Endothelial cell of umbilical vein (primary cell): ENCODE results near the gene FNDC1. TPM values are rescaled to one million over a fixed set of nuclear protein-coding genes. Genes with fewer than 3 reads are reported as not detected.

Source experiments
- BruUV-seq: library from RNA; stranded (reverse); fragments of 400-500 nt; replicated peaks from 2 replicates; lab custom pipeline; 2021; lab: Mats Ljungman, UMichigan
- CTCF ChIA-PET: fragments of 300-600, 350-600 bp; sonication (Branson Sonifier 250); formaldehyde crosslinking; loops from one replicate; lab custom pipeline; 2021; ENCODE audit warnings: antibody characterized with exemption, inconsistent platforms; lab: Charles Lee
- POLR2A ChIA-PET: fragments of 300-600, 350-600 bp; sonication (Branson Sonifier 250); formaldehyde crosslinking; loops from one replicate; lab custom pipeline; 2021; ENCODE audit warnings: antibody characterized with exemption, inconsistent platforms; lab: Charles Lee
- DNase-seq: peaks from one replicate; pipeline ENCODE4 v3.0.0-alpha.2; 2011; ENCODE audit warnings: low read depth, low spot score
- FAIRE-seq: peaks from 2 replicates; lab custom pipeline; 2011; peaks lifted over from hg19 to GRCh38; lab: Jason Lieb, UNC
- H2AFZ ChIP-seq: 2 replicates; pipeline ENCODE4 v1.6.0; 2012; ENCODE audit warnings: low read depth, low read length, control low read depth, inconsistent platforms
- H3K27ac ChIP-seq: 2 replicates; pipeline ENCODE4 v1.5.1; 2011; ENCODE audit warnings: low read depth, mild to moderate bottlenecking, control low read depth, low read length, moderate library complexity; ENCODE audit not compliant: insufficient read depth
- H3K27me3 ChIP-seq, 2 experiments: 2 replicates each; pipeline versions ENCODE4 v1.6.0 to v1.6.1; 2011; ENCODE audit warnings: low read length in 2 of 2, mixed read lengths in 1 of 2; ENCODE audit not compliant: control insufficient read depth in 2 of 2, insufficient read depth in 2 of 2
- H3K36me3 ChIP-seq, 2 experiments: 2 replicates in 1 of 2; 3 replicates in 1 of 2; pipeline ENCODE4 v1.5.1; 2011; ENCODE audit warnings: low read length in 2 of 2, mild to moderate bottlenecking in 1 of 2, moderate library complexity in 1 of 2; ENCODE audit not compliant: control insufficient read depth in 2 of 2, insufficient read depth in 2 of 2; ENCODE audit errors: extremely low read depth in 1 of 2
- H3K4me1 ChIP-seq: 3 replicates; pipeline ENCODE4 v1.5.1; 2011; ENCODE audit warnings: mild to moderate bottlenecking, low read length; ENCODE audit not compliant: control insufficient read depth, insufficient read depth; ENCODE audit errors: extremely low read depth
- H3K4me2 ChIP-seq: 2 replicates; pipeline ENCODE4 v1.6.1; 2011; ENCODE audit warnings: low read length, control low read depth, mixed read lengths; ENCODE audit not compliant: insufficient read depth
- H3K4me3 ChIP-seq, 3 experiments: fragments of 200-600 bp in 1 of 3; sonication (generic), shearing (Covaris generic) in 1 of 3; replicated peaks in 1 of 3; 2 replicates each; pipeline ENCODE4 v1.5.1; 2011 to 2016; ENCODE audit warnings: control low read depth in 3 of 3, low read length in 3 of 3, mild to moderate bottlenecking in 2 of 3, inconsistent platforms in 1 of 3, low read depth in 1 of 3, moderate library complexity in 1 of 3; ENCODE audit not compliant: insufficient read depth in 1 of 3
- H3K79me2 ChIP-seq: 2 replicates; pipeline ENCODE4 v1.6.0; 2012; ENCODE audit warnings: low read length, inconsistent platforms; ENCODE audit not compliant: control insufficient read depth, insufficient read depth
- H3K9ac ChIP-seq: replicated peaks from 2 replicates; pipeline ENCODE3; 2011; ENCODE audit warnings: low read length, control low read depth; ENCODE audit not compliant: insufficient read depth; ENCODE audit errors: extremely low read depth
- H3K9me1 ChIP-seq: replicated peaks from 3 replicates; pipeline ENCODE4 v1.6.0; 2011; ENCODE audit warnings: mild to moderate bottlenecking, low read length; ENCODE audit not compliant: control insufficient read depth, insufficient read depth; ENCODE audit errors: extremely low read depth
- H3K9me3 ChIP-seq: replicated peaks from 2 replicates; pipeline ENCODE4 v1.5.1; 2012; ENCODE audit warnings: low read length, inconsistent platforms; ENCODE audit not compliant: control insufficient read depth, insufficient read depth
- H4K20me1 ChIP-seq: replicated peaks from 2 replicates; pipeline ENCODE3; 2011; ENCODE audit warnings: mild to moderate bottlenecking, low read length; ENCODE audit not compliant: control insufficient read depth, insufficient read depth; ENCODE audit errors: extremely low read depth
- CTCF ChIP-seq, 2 donors: IDR thresholded peaks; 1 replicate in 1 of 2; 2 replicates in 1 of 2; pipeline ENCODE4 v1.5.1; 2011; ENCODE audit warnings: low read length in 2 of 2, mild to moderate bottlenecking in 2 of 2, moderate library complexity in 2 of 2, control low read depth in 1 of 2, inconsistent platforms in 1 of 2, low read depth in 1 of 2; ENCODE audit not compliant: insufficient read depth in 1 of 2; ENCODE audit errors: extremely low read depth in 1 of 2
- EZH2 ChIP-seq: IDR thresholded peaks from 2 replicates; pipeline ENCODE4 v1.6.1; 2012; ENCODE audit warnings: borderline replicate concordance, low read depth, mild to moderate bottlenecking, moderate library complexity, low read length, inconsistent platforms; ENCODE audit not compliant: severe bottlenecking
- FOS ChIP-seq: IDR thresholded peaks from 2 replicates; pipeline ENCODE4 v1.6.1; 2011; ENCODE audit warnings: mild to moderate bottlenecking, low read length, moderate library complexity, borderline replicate concordance; ENCODE audit not compliant: insufficient read depth
- GATA2 ChIP-seq: IDR thresholded peaks from 2 replicates; pipeline ENCODE4 v1.7.0; 2011; ENCODE audit warnings: low read depth, mild to moderate bottlenecking, moderate library complexity, mixed read lengths, low read length; ENCODE audit not compliant: insufficient read length, insufficient read depth
- JUN ChIP-seq: IDR thresholded peaks from 2 replicates; pipeline ENCODE4 v1.6.1; 2011; ENCODE audit warnings: borderline replicate concordance, low read depth; ENCODE audit not compliant: insufficient read length, insufficient read depth
- MAX ChIP-seq: IDR thresholded peaks from 2 replicates; pipeline ENCODE4 v1.6.1; 2011; ENCODE audit not compliant: insufficient read depth, insufficient read length
- MYC ChIP-seq: IDR thresholded peaks from one replicate; pipeline ENCODE4 v1.6.1; 2011; ENCODE audit warnings: mild to moderate bottlenecking, low read depth, low read length
- POLR2A ChIP-seq: IDR thresholded peaks from 2 replicates; pipeline ENCODE4 v1.6.1; 2012; ENCODE audit warnings: low read depth, mild to moderate bottlenecking, control low read depth, low read length
- POLR2AphosphoS5 ChIP-seq: IDR thresholded peaks from 2 replicates; pipeline ENCODE4 v1.6.1; 2012; ENCODE audit warnings: low read depth, mild to moderate bottlenecking, control low read depth, low read length, moderate library complexity; ENCODE audit not compliant: insufficient read depth
- dilution Hi-C: fragments of 300-500 bp; cut with MboI; formaldehyde crosslinking; loops from one replicate; pipeline ENCODE4 v1.15.0; 2019; ENCODE audit warnings: low sequenced_read_pairs; ENCODE audit not compliant: extremely low pct_ligation_motif_present
- intact Hi-C: fragments of 100-400 bp; cut with micrococcal nuclease; formaldehyde crosslinking; loops from one replicate; pipeline ENCODE4 v1.10.0; 2022
- polyA plus RNA-seq, 4 experiments: library from polyadenylated mRNA; depleted of rRNA in 3 of 4; stranded (reverse) in 3 of 4; unstranded in 1 of 4; fragments of >200 nt; gene quantifications; 2 replicates each; pipeline versions ENCODE4 v1.2.1 to v1.2.3, GENCODE V29; 2011 to 2012; ENCODE audit warnings: missing spikeins in 1 of 4
- total RNA-seq: library from RNA; stranded (reverse); gene quantifications from 2 replicates; pipeline ENCODE4 v1.2.3, GENCODE V29; 2021

The FNDC1 gene
- total and polyA plus RNA-seq, 2 donors (not counting 3 experiments of a cell fraction or from before 2014, with no cell fraction given) = 0.04 TPM; not detected in 1

- FAIRE-seq (no peak), DNase-seq (no peak)
- Histone ChIP-seq H3K4me1 (no peaks in the 10 kb centered on the region), H3K9ac (no peak overlapping the region), H3K79me2 (no peaks in the 10 kb centered on the region), H3K9me1 (no peaks in the 10 kb centered on the region), H3K27me3 (no peaks in the 10 kb centered on the region), H2AFZ (no peak overlapping the region), H3K27ac (no peak overlapping the region), H4K20me1 (no peaks in the 10 kb centered on the region), H3K4me3 (no peak overlapping the region), H3K9me3 (no peaks in the 10 kb centered on the region), H3K4me2 (no peak overlapping the region), H3K36me3 (no peaks in the 10 kb centered on the region)
- dilution Hi-C loops (no loop called here), intact Hi-C loops (no loop called here)
- POLR2A ChIA-PET = no interaction called here
- no TSS peak for BruUV-seq
- TF ChIP-seq POLR2AphosphoS5 (no peak), JUN (no peak), MYC (no peak), MAX (no peak), GATA2 (no peak), POLR2A (no peak), FOS (no peak), CTCF (IDR thresholded peaks at IDR 0.05; ENCODE audit: extremely low read depth in 1 of 2, insufficient read depth in 1 of 2, low read depth in 1 of 2, low read length in 2 of 2) (no peak), EZH2 (no peak)
- CTCF ChIA-PET = no interaction called here
Observed at GRCh38 chr6:159221486-159222170, 52.4 kb downstream of the FNDC1 start.
